Left lung (tissue), 10 donors: ENCODE results near the gene COBL. TPM values are rescaled to one million over a fixed set of nuclear protein-coding genes. Genes with fewer than 3 reads are reported as not detected.

Source experiments
- ATAC-seq: fragments of 200-7000 bp; cut with Tn5 transposase; one replicate; pipeline ENCODE4 v1.9.1; 2020; ENCODE audit warnings: moderate library complexity
- DNase-seq, 4 donors: peaks; one replicate each; pipeline ENCODE4 v3.0.0-alpha.2; 2013 to 2020
- H3K27ac ChIP-seq, 2 donors: fragments of 200-600 bp; sonication (generic) in 1 of 2; one replicate each; pipeline versions ENCODE4 v1.5.0 to v1.8.0; 2020 to 2021
- H3K27me3 ChIP-seq, 2 donors: fragments of 200-600 bp; sonication (generic) in 1 of 2; one replicate each; pipeline versions ENCODE4 v1.5.0 to v1.8.0; 2020 to 2021
- H3K36me3 ChIP-seq, 2 donors: fragments of 200-600 bp; sonication (generic) in 1 of 2; one replicate each; pipeline versions ENCODE4 v1.5.0 to v1.8.0; 2020 to 2021
- H3K4me1 ChIP-seq, 2 donors: fragments of 200-600 bp; one replicate each; pipeline ENCODE4 v1.8.0; 2021
- H3K4me3 ChIP-seq, 2 donors: fragments of 200-600 bp; sonication (generic) in 1 of 2; one replicate each; pipeline versions ENCODE4 v1.5.0 to v1.8.0; 2020 to 2021; ENCODE audit warnings: mild to moderate bottlenecking in 1 of 2
- H3K9me3 ChIP-seq, 2 donors: fragments of 200-600 bp; sonication (generic) in 1 of 2; one replicate each; pipeline versions ENCODE4 v1.5.0 to v1.8.0; 2020 to 2021
- CTCF ChIP-seq, 2 donors: fragments of 200-600 bp; sonication (generic) in 1 of 2; IDR thresholded peaks; one replicate each; pipeline versions ENCODE4 v1.5.0 to v1.8.0; 2021; ENCODE audit warnings: antibody characterized with exemption in 2 of 2
- intact Hi-C, 2 donors: fragments of 100-400 bp; cut with DNase I; formaldehyde crosslinking; loops; one replicate each; pipeline versions ENCODE4 v1.11.2 to v1.14.2; 2022
- polyA plus RNA-seq, 6 donors: library from polyadenylated mRNA; unstranded; fragments of 120-200 nt; gene quantifications; one replicate each; pipeline ENCODE4 v1.2.1, GENCODE V29; 2013; ENCODE audit not compliant: insufficient read length in 6 of 6
- total RNA-seq, 2 donors: library from RNA; stranded (reverse); fragmentation: NEBNext Ultra II Directional; extraction: Animal tissue kit (Norgen Biotek cat#: 25700); gene quantifications; one replicate each; pipeline ENCODE4 v1.2.1, GENCODE V29; 2021
- donor health status: DM: no; HTN: yes; CAD: no.
- donor health status: DM: no; HTN: no; CAD: no.

The COBL gene
- total and polyA plus RNA-seq, 8 donors: 3.6 to 36.1 (median 6.4) TPM

GRCh38 chr7:51067258-51067657 lies 249.4 kb downstream of the COBL start:
- H3K9me3 ChIP-seq: no peaks in the 10 kb centered on the region
- H3K4me3 ChIP-seq: no peak overlapping the region
- no peak overlapping the region for H3K27ac ChIP-seq
- peaks cover 15 to 20% of the 10 kb centered on the region in 2 donors for H3K4me1 ChIP-seq
- no peaks in the 10 kb centered on the region for H3K27me3 ChIP-seq
- no peaks in the 10 kb centered on the region for H3K36me3 ChIP-seq
- TF ChIP-seq CTCF (IDR thresholded peaks at IDR 0.05): no peak
- ATAC-seq (no peak), DNase-seq (no peak)
- intact Hi-C loops: no loop called here

- Histone ChIP-seq H3K9me3 (no peaks in the 10 kb centered on the region), H3K4me3 (no peak overlapping the region), H3K36me3 (no peaks in the 10 kb centered on the region), H3K27me3 (no peaks in the 10 kb centered on the region), H3K4me1 (peaks cover 15 to 20% of the 10 kb centered on the region in 2 donors), H3K27ac (no peak overlapping the region)
- intact Hi-C loops: no loop called here
- ATAC-seq (no peak), DNase-seq (no peak)
- TF ChIP-seq CTCF (IDR thresholded peaks at IDR 0.05): no peak
Observed at GRCh38 chr7:51066405-51066882, 250.2 kb downstream of the COBL start.

GRCh38 chr7:51065766-51066165 lies 250.8 kb downstream of the COBL start:
- DNase-seq: no peak
- intact Hi-C loops: no loop called here
- no peak for ATAC-seq

GRCh38 chr7:51064688-51065087 lies 251.9 kb downstream of the COBL start:
- Histone ChIP-seq H3K27ac (no peak overlapping the region), H3K36me3 (no peaks in the 10 kb centered on the region), H3K4me1 (peaks cover 11 to 19% of the 10 kb centered on the region in 2 donors), H3K4me3 (no peak overlapping the region), H3K9me3 (no peaks in the 10 kb centered on the region), H3K27me3 (no peaks in the 10 kb centered on the region)
- DNase-seq: no peak
- ATAC-seq: no peak
- intact Hi-C loops: no loop called here
- no peak for TF ChIP-seq CTCF (IDR thresholded peaks at IDR 0.05)

More at GRCh38 chr7:51065766-51066165, 250.8 kb downstream of the COBL start:
- H3K27me3 ChIP-seq: no peaks in the 10 kb centered on the region
- H3K27ac ChIP-seq: no peak overlapping the region
- no peak overlapping the region for H3K4me3 ChIP-seq
- no peaks in the 10 kb centered on the region for H3K36me3 ChIP-seq
- H3K9me3 ChIP-seq: no peaks in the 10 kb centered on the region
- peaks cover 15 to 20% of the 10 kb centered on the region in 2 donors for H3K4me1 ChIP-seq
- TF ChIP-seq CTCF (IDR thresholded peaks at IDR 0.05): no peak

GRCh38 chr7:51062222-51062987 lies 254.2 kb downstream of the COBL start:
- intact Hi-C loops: no loop called here
- peak in 2 of 4 donors; percentile 59 to 74 for DNase-seq
- H3K4me1 ChIP-seq: peaks cover under 1 to 3% of the 10 kb centered on the region in 2 donors
- peak; percentile 94 for ATAC-seq
- no peak for TF ChIP-seq CTCF (IDR thresholded peaks at IDR 0.05)
- H3K27me3 ChIP-seq: no peaks in the 10 kb centered on the region
- H3K27ac ChIP-seq: no peak overlapping the region
- no peak overlapping the region for H3K4me3 ChIP-seq
- no peaks in the 10 kb centered on the region for H3K36me3 ChIP-seq
- H3K9me3 ChIP-seq: no peaks in the 10 kb centered on the region
